Lung (tissue), 16 donors: ENCODE data around the gene INVS. TPM values are rescaled to one million over a fixed set of nuclear protein-coding genes. Genes with fewer than 3 reads are reported as not detected.

Experiments
- ATAC-seq: fragments of 200-7000 bp; cut with Tn5 transposase; one replicate; pipeline ENCODE4 v1.9.1; 2020; ENCODE audit warnings: moderate number of reproducible peaks; ENCODE audit not compliant: insufficient read depth, low FRiP score
- DNase-seq, 3 donors: peaks; one replicate each; pipeline ENCODE4 v3.0.0-alpha.2; 2013 to 2017
- H3K27ac ChIP-seq, 2 donors: one replicate each; pipeline ENCODE4 v1.5.1; 2013; ENCODE audit warnings: mild to moderate bottlenecking in 2 of 2, moderate library complexity in 2 of 2, control low read depth in 1 of 2, inconsistent platforms in 1 of 2, low read depth in 1 of 2, low read length in 1 of 2
- H3K27me3 ChIP-seq, 3 donors: one replicate each; pipeline ENCODE4 v1.5.1; 2013; ENCODE audit warnings: low read length in 2 of 3; ENCODE audit not compliant: control insufficient read depth in 3 of 3, insufficient read depth in 3 of 3
- H3K36me3 ChIP-seq, 4 donors: one replicate each; pipeline ENCODE4 v1.5.1; 2013; ENCODE audit warnings: low read length in 4 of 4, mild to moderate bottlenecking in 1 of 4, moderate library complexity in 1 of 4; ENCODE audit not compliant: control insufficient read depth in 4 of 4, insufficient read depth in 4 of 4
- H3K4me1 ChIP-seq, 5 donors: one replicate each; pipeline ENCODE4 v1.5.1; 2013; ENCODE audit warnings: low read length in 5 of 5, mild to moderate bottlenecking in 2 of 5, moderate library complexity in 1 of 5; ENCODE audit not compliant: control insufficient read depth in 5 of 5, insufficient read depth in 5 of 5
- H3K4me3 ChIP-seq: one replicate; pipeline ENCODE4 v1.5.1; 2013; ENCODE audit warnings: mild to moderate bottlenecking, control low read depth, moderate library complexity
- H3K9ac ChIP-seq, 2 donors: one replicate each; pipeline ENCODE4 v1.5.1; 2013; ENCODE audit warnings: low read length in 2 of 2, control low read depth in 1 of 2; ENCODE audit not compliant: insufficient read depth in 1 of 2
- H3K9me3 ChIP-seq, 4 donors: one replicate each; pipeline ENCODE4 v1.5.1; 2013; ENCODE audit warnings: low read length in 3 of 4, mild to moderate bottlenecking in 1 of 4, moderate library complexity in 1 of 4; ENCODE audit not compliant: control insufficient read depth in 4 of 4, insufficient read depth in 3 of 4
- CTCF ChIP-seq: IDR thresholded peaks from 2 replicates; pipeline ENCODE4 v1.5.1; 2012; ENCODE audit warnings: mild to moderate bottlenecking; ENCODE audit errors: control extremely low read depth, extremely low read depth
- WGBS, 2 donors: extraction: QIAGEN DNeasy Blood & Tissue Kit; methylation state at CpG; one replicate each; pipeline ENCODE4 v1.1.7; 2013; 5-methylcytosine and 5-hydroxymethylcytosine counted together
- long read RNA-seq, 5 donors: transcript quantifications; one replicate each; lab custom pipeline, GENCODE V29; 2026
- polyA plus RNA-seq, 2 donors: library from polyadenylated mRNA; stranded (reverse); fragments of 200-250 nt; gene quantifications; one replicate each; pipeline ENCODE4 v1.2.1, GENCODE V29; 2013
- total RNA-seq, 2 donors: library from RNA; depleted of rRNA in 1 of 2; stranded (reverse); fragments of >200 nt in 1 of 2; gene quantifications; one replicate each; pipeline ENCODE4 v1.2.1, GENCODE V29; 2014 to 2021
- donor health status: control.
- donor health status: control.
- donor health status: Bipolar disorder and iron deficiency.
- donor health status: healthy.
- donor health status: DM: yes; HTN: yes; CAD: no.

The INVS gene
- 10 to 100 TPM; 19.1 to 52.1 TPM for total RNA-seq
- polyA plus RNA-seq = 1 to 10 TPM; 3.4 to 5.8 TPM
- long read RNA-seq, donor 1, partial matches to known transcripts = 40 of 42 reads
- long read RNA-seq, donor 1, other reads (novel, unspliced or antisense) = 0 of 42 reads
- long read RNA-seq, donor 2 = 0 reads
- long read RNA-seq, donor 3 = 0 reads
- long read RNA-seq, donor 4, partial matches to known transcripts = 25 of 36 reads
- long read RNA-seq, donor 4, other reads (novel, unspliced or antisense) = 10 of 36 reads
- long read RNA-seq, donor 5, partial matches to known transcripts = 37 of 54 reads
- long read RNA-seq, donor 5, other reads (novel, unspliced or antisense) = 16 of 54 reads

- Histone ChIP-seq H3K36me3 (peaks cover 0 to 13% (median 6%) of the 10 kb centered on the region in 4 donors), H3K9ac (peak within 1 kb of the TSS; percentile 83 to 96), H3K27me3 (no peaks in the 10 kb centered on the region), H3K4me1 (peaks cover 0 to 19% (median 6%) of the 10 kb centered on the region in 5 donors), H3K9me3 (no peaks in the 10 kb centered on the region), H3K4me3 (peak within 1 kb of the TSS; percentile 97), H3K27ac (peak within 1 kb of the TSS; percentile 81 to 96)
- ATAC-seq (peak; percentile 99), DNase-seq (peak; percentile 99 to 100 (median 100))
- no peak for TF ChIP-seq CTCF
- WGBS, 2 donors = 0 to 1% methylated on average over 50 to 54 of the region's 54 CpGs
Measured at GRCh38 chr9:100098887-100099721, at the start of gene INVS, which contains the start of gene ERP44. Gene INVS (plus strand): TSS chr9:100099243. CDS start chr9:100104522, 5,279 bp downstream. Gene ERP44 (minus strand): TSS chr9:100099000. CDS start chr9:100098840, 160 bp downstream.

GRCh38 chr9:100049551-100049950 is 49.5 kb upstream of the INVS start:
- TF ChIP-seq CTCF = no peak
- DNase-seq (peak in 1 of 3 donors; percentile 45), ATAC-seq (no peak)
- Histone ChIP-seq H3K27me3 (no peaks in the 10 kb centered on the region), H3K4me1 (peaks cover 0 to 8% (median 0%) of the 10 kb centered on the region in 5 donors), H3K4me3 (no peak overlapping the region), H3K9ac (no peak overlapping the region), H3K36me3 (peaks cover 0 to 15% (median 4%) of the 10 kb centered on the region in 4 donors), H3K9me3 (no peaks in the 10 kb centered on the region), H3K27ac (no peak overlapping the region)
- whole genome bisulfite sequencing, 2 donors = 68 to 87% methylated on average over 1 of the region's 1 CpG

- H3K36me3 ChIP-seq = peaks cover 0 to 10% (median 6%) of the 10 kb centered on the region in 4 donors
- H3K4me3 ChIP-seq = no peak overlapping the region
- no peak overlapping the region for H3K27ac ChIP-seq
- ATAC-seq = no peak
- TF ChIP-seq CTCF = no peak
- H3K9ac ChIP-seq = no peak overlapping the region
- DNase-seq = no peak
- no peaks in the 10 kb centered on the region for H3K9me3 ChIP-seq
- WGBS, 2 donors = 29 to 67% methylated on average over 6 of the region's 6 CpGs
- H3K27me3 ChIP-seq = no peaks in the 10 kb centered on the region
- H3K4me1 ChIP-seq = peaks cover 0 to 8% (median 0%) of the 10 kb centered on the region in 5 donors
Measured at GRCh38 chr9:100052375-100052774, 46.7 kb upstream of the INVS start.
